ENCODE data around the gene PKLR. TPM values are rescaled to one million over a fixed set of nuclear protein-coding genes. Genes with fewer than 3 reads are reported as not detected.

PKLR gene
- total RNA-seq, 1 donor from 2014 or later: not detected

Other genes starting within 250 kb of the PKLR start
- gene EFNA4, start 237.7 kb downstream of the PKLR start, total RNA-seq: 6.0 and 6.8 TPM in 2 replicates
- 2.3 and 2.4 TPM in 2 replicates for gene EFNA3, start 222.6 kb downstream of the PKLR start, total RNA-seq
- gene EFNA1, start 173.6 kb downstream of the PKLR start, total RNA-seq: not detected in 2 replicates
- 32.1 and 35.4 TPM in 2 replicates for gene SLC50A1, start 165.6 kb downstream of the PKLR start, total RNA-seq
- 40.4 and 41.6 TPM in 2 replicates for gene DPM3, start 160.9 kb downstream of the PKLR start, total RNA-seq
- 220 and 221 TPM in 2 replicates for gene KRTCAP2, start 128.1 kb downstream of the PKLR start, total RNA-seq
- gene TRIM46, start 127.6 kb downstream of the PKLR start, total RNA-seq: 15.2 and 17.3 TPM in 2 replicates
- 13.7 and 13.8 TPM in 2 replicates for gene THBS3, start 93.5 kb downstream of the PKLR start, total RNA-seq
- gene MTX1, start 92.7 kb downstream of the PKLR start, total RNA-seq: 38.8 and 40.9 TPM in 2 replicates
- gene ENTREP3, start 46.0 kb downstream of the PKLR start, total RNA-seq: 19.2 and 21.4 TPM in 2 replicates
- 89.7 and 96.1 TPM in 2 replicates for gene SCAMP3, start 39.1 kb downstream of the PKLR start, total RNA-seq
- gene CLK2, start 27.9 kb downstream of the PKLR start, total RNA-seq: 89.5 and 91.9 TPM in 2 replicates
- 2.9 and 3.8 TPM in 2 replicates for gene HCN3, start 24.0 kb downstream of the PKLR start, total RNA-seq
- 210 TPM in 2 replicates for gene FDPS, start 7.4 kb upstream of the PKLR start, total RNA-seq
- gene RUSC1, start 19.5 kb upstream of the PKLR start, total RNA-seq: 28.1 and 28.6 TPM in 2 replicates